GM23248 (cell line): Measurements from ENCODE around the gene HSD17B2.

Source experiments
- EZH2 ChIP-seq: fragments of 200-600 bp; sonication (generic); IDR thresholded peaks from 2 replicates; pipeline ENCODE4 v1.6.1; 2018; ENCODE audit warnings: antibody characterized with exemption, mild to moderate bottlenecking; ENCODE audit not compliant: insufficient read depth, poor library complexity, severe bottlenecking
- EZH2phosphoT487 ChIP-seq: fragments of 200-600 bp; sonication (generic); IDR thresholded peaks from 2 replicates; pipeline ENCODE4 v1.6.1; 2018; ENCODE audit warnings: antibody characterized with exemption, moderate library complexity, mild to moderate bottlenecking, low read depth; ENCODE audit not compliant: insufficient read depth

GRCh38 chr16:82002831-82003230, 32.2 kb upstream of the HSD17B2 start:
- TF ChIP-seq EZH2: no peak
- no peak for TF ChIP-seq EZH2phosphoT487
